Pancreas (tissue), 10 donors: ENCODE data around the gene TSPOAP1. TPM values are rescaled to one million over a fixed set of nuclear protein-coding genes. Genes with fewer than 3 reads are reported as not detected.

Experiments
- ATAC-seq, 4 donors: fragments of 200-7000 bp; cut with Tn5 transposase; one replicate each; pipeline versions ENCODE4 v1.8.0 to v1.9.1; 2020; ENCODE audit warnings: mild to moderate bottlenecking in 4 of 4, moderate library complexity in 4 of 4
- DNase-seq, 6 donors: peaks; one replicate each; pipeline ENCODE4 v3.0.0-alpha.2; 2020
- FAIRE-seq: peaks from 2 replicates; lab custom pipeline; 2012; peaks lifted over from hg19 to GRCh38; lab: Jason Lieb, UNC
- H3K27ac ChIP-seq, 4 donors: fragments of 200-600 bp; sonication (generic); 1 replicate in 3 of 4; 2 replicates in 1 of 4; pipeline versions ENCODE4 v1.5.0 to v1.8.0; 2020
- H3K27me3 ChIP-seq, 4 donors: fragments of 200-600 bp; one replicate each; pipeline ENCODE4 v1.8.0; 2021
- H3K36me3 ChIP-seq, 3 donors: fragments of 200-600 bp; sonication (generic) in 1 of 3; one replicate each; pipeline versions ENCODE4 v1.5.0 to v1.8.0; 2020 to 2021
- H3K4me1 ChIP-seq, 3 donors: fragments of 200-600 bp; one replicate each; pipeline ENCODE4 v1.8.0; 2021
- H3K4me3 ChIP-seq, 4 donors: fragments of 200-600 bp; sonication (generic) in 2 of 4; one replicate each; pipeline versions ENCODE4 v1.5.0 to v1.8.0; 2020 to 2021
- H3K9me3 ChIP-seq, 4 donors: fragments of 200-600 bp; one replicate each; pipeline ENCODE4 v1.8.0; 2021
- WGBS, 2 donors: extraction: QIAGEN DNeasy Blood & Tissue Kit; methylation state at CpG; one replicate each; pipeline ENCODE4 v1.1.7; 2013; 5-methylcytosine and 5-hydroxymethylcytosine counted together
- intact Hi-C, 3 donors: fragments of 100-400 bp; cut with DNase I; formaldehyde crosslinking; loops; one replicate each; pipeline versions ENCODE4 v1.11.1 to v1.14.2; 2022
- polyA plus RNA-seq, 2 donors: library from polyadenylated mRNA; stranded (reverse); fragments of 200-250 nt; gene quantifications; one replicate each; pipeline ENCODE4 v1.2.3, GENCODE V29; 2013
- total RNA-seq, 6 donors: library from RNA; stranded (reverse); fragmentation: NEBNext Ultra II Directional in 4 of 6; extraction: Animal tissue kit (Norgen Biotek cat#: 25700) in 4 of 6; gene quantifications; one replicate each; pipeline versions ENCODE4 v1.2.1 to v1.2.4, GENCODE V29; 2021 to 2023
- TF ChIP-seq, protein P1 (sequence below), 4 donors: fragments of 200-600 bp; sonication (generic) in 3 of 4; IDR thresholded peaks; one replicate each; pipeline versions ENCODE4 v1.5.0 to v1.8.0; 2021; ENCODE audit warnings: antibody characterized with exemption in 4 of 4
- donor health status: healthy with polysubstance abuse.
- donor health status: DM: no; HTN: no; CAD: no; lungs with moderate emphysema.
- donor health status: DM: no; HTN: no; CAD: no.
- donor health status: control.
- donor health status: control.
- donor health status: Bipolar disorder and iron deficiency.
- donor health status: DM: yes; HTN: yes; CAD: no.
- donor health status: DM: no; HTN: no; CAD: no.
- donor health status: DM: no; HTN: no; CAD: no.
- donor health status: DM: yes; HTN: yes; CAD: no.

TSPOAP1 gene
- total and polyA plus RNA-seq, 8 donors, result 7.0 to 90.2 (median 14.8) TPM

DNA sequence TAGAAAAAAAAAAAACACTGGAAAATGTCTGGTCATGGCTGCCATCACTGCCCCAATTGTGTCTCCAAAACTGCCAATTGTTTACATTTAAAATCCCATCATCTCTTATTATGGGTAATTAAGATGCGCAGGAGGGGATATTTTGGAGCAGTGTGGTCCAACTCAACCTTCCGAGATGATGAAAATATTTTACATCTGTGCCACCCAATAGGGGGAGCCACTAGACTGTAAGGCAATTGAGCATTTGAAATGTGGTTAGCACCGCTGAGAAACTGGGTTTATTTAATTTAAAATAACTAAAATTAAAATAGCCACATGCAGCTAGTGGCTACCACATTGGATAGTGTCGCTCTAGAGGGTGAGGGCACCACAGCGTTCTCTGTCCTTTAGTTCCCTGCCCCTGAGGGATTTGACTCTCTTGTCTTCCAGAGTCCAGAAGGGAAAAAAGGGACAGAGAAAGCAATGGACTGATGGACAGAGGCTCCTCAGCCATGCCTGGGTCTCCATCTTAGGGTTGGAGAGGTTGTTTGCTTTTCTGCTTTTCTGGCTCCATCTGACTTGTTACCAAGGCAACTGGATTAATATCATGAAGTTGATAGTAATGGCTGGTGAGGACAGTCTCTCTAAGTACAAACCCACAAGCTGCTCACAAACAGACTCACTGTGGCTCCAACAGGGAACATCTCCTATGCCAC is 51.3 kb downstream of the TSPOAP1 start:
- Histone ChIP-seq H3K36me3 (no peaks in the 10 kb centered on the region), H3K4me3 (no peak overlapping the region), H3K4me1 (peaks cover 0 to 3% (median 0%) of the 10 kb centered on the region in 3 donors), H3K9me3 (no peaks in the 10 kb centered on the region), H3K27ac (no peak overlapping the region), H3K27me3 (peaks cover 0 to 4% (median 0%) of the 10 kb centered on the region in 4 donors)
- no peak for DNase-seq
- ATAC-seq, result peak in 1 of 4 donors; percentile 22
- TF ChIP-seq, protein P1, sequence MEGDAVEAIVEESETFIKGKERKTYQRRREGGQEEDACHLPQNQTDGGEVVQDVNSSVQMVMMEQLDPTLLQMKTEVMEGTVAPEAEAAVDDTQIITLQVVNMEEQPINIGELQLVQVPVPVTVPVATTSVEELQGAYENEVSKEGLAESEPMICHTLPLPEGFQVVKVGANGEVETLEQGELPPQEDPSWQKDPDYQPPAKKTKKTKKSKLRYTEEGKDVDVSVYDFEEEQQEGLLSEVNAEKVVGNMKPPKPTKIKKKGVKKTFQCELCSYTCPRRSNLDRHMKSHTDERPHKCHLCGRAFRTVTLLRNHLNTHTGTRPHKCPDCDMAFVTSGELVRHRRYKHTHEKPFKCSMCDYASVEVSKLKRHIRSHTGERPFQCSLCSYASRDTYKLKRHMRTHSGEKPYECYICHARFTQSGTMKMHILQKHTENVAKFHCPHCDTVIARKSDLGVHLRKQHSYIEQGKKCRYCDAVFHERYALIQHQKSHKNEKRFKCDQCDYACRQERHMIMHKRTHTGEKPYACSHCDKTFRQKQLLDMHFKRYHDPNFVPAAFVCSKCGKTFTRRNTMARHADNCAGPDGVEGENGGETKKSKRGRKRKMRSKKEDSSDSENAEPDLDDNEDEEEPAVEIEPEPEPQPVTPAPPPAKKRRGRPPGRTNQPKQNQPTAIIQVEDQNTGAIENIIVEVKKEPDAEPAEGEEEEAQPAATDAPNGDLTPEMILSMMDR (IDR thresholded peaks at IDR 0.05), result peak in 1 of 4 donors; percentile 9
- FAIRE-seq, result no peak
- intact Hi-C loops, result no loop called here
- WGBS, 2 donors, result 67 to 71% methylated on average over 5 of the region's 5 CpGs

- H3K4me3 ChIP-seq, result no peak overlapping the region
- H3K9me3 ChIP-seq, result no peaks in the 10 kb centered on the region
- TF ChIP-seq, protein P1 (IDR thresholded peaks at IDR 0.05), result no peak
- H3K27ac ChIP-seq, result no peak overlapping the region
- DNase-seq (no peak), FAIRE-seq (no peak), ATAC-seq (no peak)
- intact Hi-C loops, result no loop called here
- peaks cover 0 to 4% (median 0%) of the 10 kb centered on the region in 4 donors for H3K27me3 ChIP-seq
- peaks cover 0 to 3% (median 0%) of the 10 kb centered on the region in 3 donors for H3K4me1 ChIP-seq
- 49 to 52% methylated on average over 2 of the region's 2 CpGs for WGBS, 2 donors
- H3K36me3 ChIP-seq, result no peaks in the 10 kb centered on the region
Measured at GRCh38 chr17:58276423-58276822, 52.2 kb downstream of the TSPOAP1 start.

DNA sequence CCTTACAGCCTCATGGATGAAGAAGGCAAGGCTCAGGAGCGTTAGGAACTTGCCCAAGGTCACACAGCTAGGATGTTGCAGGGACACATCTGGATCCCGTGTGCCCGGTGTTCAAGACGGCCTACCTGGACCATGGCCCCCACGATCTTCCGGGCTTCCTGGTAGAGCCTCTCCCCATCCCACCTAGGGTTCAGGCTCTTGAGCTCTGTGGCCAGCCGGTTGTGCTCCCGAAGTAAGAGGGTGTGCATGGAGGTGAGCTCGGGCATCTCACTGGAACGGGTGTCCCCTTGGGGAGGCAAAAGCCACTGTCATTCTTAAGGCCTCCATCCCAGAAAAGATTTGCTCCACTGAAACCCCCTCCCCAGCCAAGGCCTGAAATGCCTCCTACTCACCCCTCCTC is 53.2 kb downstream of the TSPOAP1 start:
- no peaks in the 10 kb centered on the region for H3K9me3 ChIP-seq
- H3K36me3 ChIP-seq, result no peaks in the 10 kb centered on the region
- DNase-seq (peak in 1 of 6 donors; percentile 41), ATAC-seq (no peak), FAIRE-seq (no peak)
- no peak overlapping the region for H3K27ac ChIP-seq
- intact Hi-C loops, result no loop called here
- H3K27me3 ChIP-seq, result peaks cover 0 to 4% (median 0%) of the 10 kb centered on the region in 4 donors
- H3K4me3 ChIP-seq, result no peak overlapping the region
- H3K4me1 ChIP-seq, result peaks cover 0 to 3% (median 0%) of the 10 kb centered on the region in 3 donors
- WGBS, 2 donors, result 63 to 80% methylated on average over 10 of the region's 10 CpGs
- TF ChIP-seq, protein P1 (IDR thresholded peaks at IDR 0.05), result no peak

- no peaks in the 10 kb centered on the region for H3K4me1 ChIP-seq
- no peaks in the 10 kb centered on the region for H3K27me3 ChIP-seq
- intact Hi-C loops, result no loop called here
- H3K36me3 ChIP-seq, result no peaks in the 10 kb centered on the region
- no peak for ATAC-seq
- WGBS, 2 donors, result 74 to 75% methylated on average over 15 of the region's 15 CpGs
- no peak overlapping the region for H3K4me3 ChIP-seq
- TF ChIP-seq, protein P1 (IDR thresholded peaks at IDR 0.05), result no peak
- DNase-seq, result peak in 1 of 6 donors; percentile 42
- no peak overlapping the region for H3K27ac ChIP-seq
- FAIRE-seq, result no peak
- H3K9me3 ChIP-seq, result no peaks in the 10 kb centered on the region
Measured at GRCh38 chr17:58273453-58274104, 55.0 kb downstream of the TSPOAP1 start.
